ENCODE results near the gene MRPL10.

- TF ChIP-seq CTCF (conservative IDR thresholded peaks at IDR 0.05; ENCODE audit: low read length) (no peak), EZH2phosphoT487 (IDR thresholded peaks at IDR 0.05; ENCODE audit: borderline replicate concordance) (no peak)
These were observed 19.6 kb upstream of the MRPL10 start, which contains the start of gene SP6 for GRCh38 chr17:47850692-47851573.

Data from Loucy (cell line).